ENCODE data around the gene BROX. TPM values are rescaled to one million over a fixed set of nuclear protein-coding genes. Genes with fewer than 3 reads are reported as not detected.

BROX gene
- total RNA-seq, 1 experiment from 2014 or later = 44.9 TPM

DNA sequence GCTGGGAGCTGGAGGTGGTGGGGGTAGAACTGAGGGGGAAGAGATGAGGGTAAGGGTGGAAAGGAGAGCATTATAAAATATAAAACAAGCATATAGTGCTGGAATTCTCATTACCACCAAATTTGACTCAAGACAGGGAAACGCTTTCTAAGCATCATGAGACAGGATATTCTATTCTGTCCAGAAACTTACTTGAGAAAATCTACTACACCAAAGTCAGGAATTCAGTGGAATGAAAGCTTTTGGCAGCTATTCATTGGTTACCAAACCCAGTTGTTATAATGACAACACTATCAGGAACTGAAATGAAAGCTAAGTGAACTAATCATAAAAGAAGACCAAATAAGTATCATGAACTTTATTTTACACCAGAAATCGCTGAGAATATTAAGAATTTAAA is 14.5 kb upstream of the BROX start:
- H3K79me2 ChIP-seq (ENCODE audit: insufficient read depth, low read length) = peaks cover 15% of the 10 kb centered on the region
- no peaks in the 10 kb centered on the region for H3K9me3 ChIP-seq (ENCODE audit: control insufficient read depth in 1 of 2, insufficient read depth in 1 of 2, low read depth in 1 of 2, low read length in 2 of 2)
- H3K4me3 ChIP-seq (replicated peaks in 1 of 2; ENCODE audit: low read depth in 1 of 2, low read length in 2 of 2) = no peak overlapping the region
- ChIA-PET POLR2A (no interaction called here), CTCF (no interaction called here), RAD21 (ENCODE audit: low non-redundant PET in 1 of 2, low total read pairs in 2 of 2, uncharacterized antibody in 2 of 2, unreplicated experiment in 2 of 2) (no interaction called here)
- H3K36me3 ChIP-seq (ENCODE audit: control insufficient read depth in 1 of 2, insufficient read depth in 2 of 2, low read length in 2 of 2) = peaks cover 10 to 12% of the 10 kb centered on the region in 2 experiments; a peak in 3 of 4 replicates
- H3K27me3 ChIP-seq (ENCODE audit: insufficient read depth, low read length) = no peaks in the 10 kb centered on the region
- no peak for TF ChIP-seq ZNF274 (IDR thresholded peaks at IDR 0.05; ENCODE audit: low read depth, low read length)
- no peak for TF ChIP-seq TCF7L2 (IDR thresholded peaks at IDR 0.05; ENCODE audit: borderline replicate concordance, extremely low read depth, insufficient read depth, insufficient read length)
- no peak for TF ChIP-seq ZFX (IDR thresholded peaks at IDR 0.05)
- TF ChIP-seq SP1 (IDR thresholded peaks at IDR 0.05; ENCODE audit: low read depth) = no peak
- no peak for TF ChIP-seq SIN3A (IDR thresholded peaks at IDR 0.05; ENCODE audit: low read depth)
- TF ChIP-seq SRF (IDR thresholded peaks at IDR 0.05; ENCODE audit: low read depth) = no peak
- TF ChIP-seq, protein P1, sequence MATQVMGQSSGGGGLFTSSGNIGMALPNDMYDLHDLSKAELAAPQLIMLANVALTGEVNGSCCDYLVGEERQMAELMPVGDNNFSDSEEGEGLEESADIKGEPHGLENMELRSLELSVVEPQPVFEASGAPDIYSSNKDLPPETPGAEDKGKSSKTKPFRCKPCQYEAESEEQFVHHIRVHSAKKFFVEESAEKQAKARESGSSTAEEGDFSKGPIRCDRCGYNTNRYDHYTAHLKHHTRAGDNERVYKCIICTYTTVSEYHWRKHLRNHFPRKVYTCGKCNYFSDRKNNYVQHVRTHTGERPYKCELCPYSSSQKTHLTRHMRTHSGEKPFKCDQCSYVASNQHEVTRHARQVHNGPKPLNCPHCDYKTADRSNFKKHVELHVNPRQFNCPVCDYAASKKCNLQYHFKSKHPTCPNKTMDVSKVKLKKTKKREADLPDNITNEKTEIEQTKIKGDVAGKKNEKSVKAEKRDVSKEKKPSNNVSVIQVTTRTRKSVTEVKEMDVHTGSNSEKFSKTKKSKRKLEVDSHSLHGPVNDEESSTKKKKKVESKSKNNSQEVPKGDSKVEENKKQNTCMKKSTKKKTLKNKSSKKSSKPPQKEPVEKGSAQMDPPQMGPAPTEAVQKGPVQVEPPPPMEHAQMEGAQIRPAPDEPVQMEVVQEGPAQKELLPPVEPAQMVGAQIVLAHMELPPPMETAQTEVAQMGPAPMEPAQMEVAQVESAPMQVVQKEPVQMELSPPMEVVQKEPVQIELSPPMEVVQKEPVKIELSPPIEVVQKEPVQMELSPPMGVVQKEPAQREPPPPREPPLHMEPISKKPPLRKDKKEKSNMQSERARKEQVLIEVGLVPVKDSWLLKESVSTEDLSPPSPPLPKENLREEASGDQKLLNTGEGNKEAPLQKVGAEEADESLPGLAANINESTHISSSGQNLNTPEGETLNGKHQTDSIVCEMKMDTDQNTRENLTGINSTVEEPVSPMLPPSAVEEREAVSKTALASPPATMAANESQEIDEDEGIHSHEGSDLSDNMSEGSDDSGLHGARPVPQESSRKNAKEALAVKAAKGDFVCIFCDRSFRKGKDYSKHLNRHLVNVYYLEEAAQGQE (IDR thresholded peaks at IDR 0.05; ENCODE audit: low read depth) = no peak
- no peak for TF ChIP-seq EZH2 (IDR thresholded peaks at IDR 0.05)
- TF ChIP-seq, protein P2, sequence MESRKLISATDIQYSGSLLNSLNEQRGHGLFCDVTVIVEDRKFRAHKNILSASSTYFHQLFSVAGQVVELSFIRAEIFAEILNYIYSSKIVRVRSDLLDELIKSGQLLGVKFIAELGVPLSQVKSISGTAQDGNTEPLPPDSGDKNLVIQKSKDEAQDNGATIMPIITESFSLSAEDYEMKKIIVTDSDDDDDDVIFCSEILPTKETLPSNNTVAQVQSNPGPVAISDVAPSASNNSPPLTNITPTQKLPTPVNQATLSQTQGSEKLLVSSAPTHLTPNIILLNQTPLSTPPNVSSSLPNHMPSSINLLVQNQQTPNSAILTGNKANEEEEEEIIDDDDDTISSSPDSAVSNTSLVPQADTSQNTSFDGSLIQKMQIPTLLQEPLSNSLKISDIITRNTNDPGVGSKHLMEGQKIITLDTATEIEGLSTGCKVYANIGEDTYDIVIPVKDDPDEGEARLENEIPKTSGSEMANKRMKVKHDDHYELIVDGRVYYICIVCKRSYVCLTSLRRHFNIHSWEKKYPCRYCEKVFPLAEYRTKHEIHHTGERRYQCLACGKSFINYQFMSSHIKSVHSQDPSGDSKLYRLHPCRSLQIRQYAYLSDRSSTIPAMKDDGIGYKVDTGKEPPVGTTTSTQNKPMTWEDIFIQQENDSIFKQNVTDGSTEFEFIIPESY (IDR thresholded peaks at IDR 0.05; ENCODE audit: extremely low read depth, insufficient replicate concordance, low read length) = no peak
- no peak for TF ChIP-seq MAX (IDR thresholded peaks at IDR 0.05)
- no peak for TF ChIP-seq YY1 (IDR thresholded peaks at IDR 0.05; ENCODE audit: extremely low read depth, insufficient replicate concordance, low read depth, low read length)
- no peak for TF ChIP-seq ELF1 (IDR thresholded peaks at IDR 0.05; ENCODE audit: borderline replicate concordance, low read depth)
- TF ChIP-seq EGR1 (IDR thresholded peaks at IDR 0.05; ENCODE audit: low read depth) = no peak
- no peak for TF ChIP-seq RAD21 (IDR thresholded peaks at IDR 0.05; ENCODE audit: low read depth)
- no peak for TF ChIP-seq POLR2AphosphoS5 (IDR thresholded peaks at IDR 0.05; ENCODE audit: low read depth, low read length)
- no peak overlapping the region for H3K4me2 ChIP-seq (ENCODE audit: low read length)
- ATAC-seq (no peak), DNase-seq (ENCODE audit: low read depth, low spot score) (no peak)
- no TSS peak for BruUV-seq (replicated peaks)
- no peak overlapping the region for H2AFZ ChIP-seq (ENCODE audit: low read depth, low read length, poor library complexity, severe bottlenecking)
- no peaks in the 10 kb centered on the region for H3K9me2 ChIP-seq (ENCODE audit: insufficient read depth)
- no peaks in the 10 kb centered on the region for H4K20me1 ChIP-seq (ENCODE audit: insufficient read depth)
- H3K27ac ChIP-seq (ENCODE audit: low read depth, low read length) = no peak overlapping the region
- intact Hi-C loops (cut with micrococcal nuclease) = loop anchor here (5.0 kb wide), 1 partner anchor 46 kb away; no protein-coding TSS in a partner anchor
- no peak overlapping the region for H3K9ac ChIP-seq (ENCODE audit: low read length)
- H3K4me1 ChIP-seq (ENCODE audit: control insufficient read depth in 1 of 2, insufficient read depth in 2 of 2, low read length in 2 of 2) = no peaks in the 10 kb centered on the region

All from HCT116 (cell line).